C1 segment of cervical spinal cord (tissue), 14 donors: ENCODE measurements around the gene ALDH18A1.
"Not testable (repeated sequence)": the region's sequence is repeated elsewhere in the genome, so short reads cannot be mapped to it uniquely, and the experiment has no call there.

Experiments used
- DNase-seq, 14 donors: peaks; one replicate each; lab custom pipeline; 2025; lab: John Stamatoyannopoulos, UW

The ALDH18A1 gene

DNA sequence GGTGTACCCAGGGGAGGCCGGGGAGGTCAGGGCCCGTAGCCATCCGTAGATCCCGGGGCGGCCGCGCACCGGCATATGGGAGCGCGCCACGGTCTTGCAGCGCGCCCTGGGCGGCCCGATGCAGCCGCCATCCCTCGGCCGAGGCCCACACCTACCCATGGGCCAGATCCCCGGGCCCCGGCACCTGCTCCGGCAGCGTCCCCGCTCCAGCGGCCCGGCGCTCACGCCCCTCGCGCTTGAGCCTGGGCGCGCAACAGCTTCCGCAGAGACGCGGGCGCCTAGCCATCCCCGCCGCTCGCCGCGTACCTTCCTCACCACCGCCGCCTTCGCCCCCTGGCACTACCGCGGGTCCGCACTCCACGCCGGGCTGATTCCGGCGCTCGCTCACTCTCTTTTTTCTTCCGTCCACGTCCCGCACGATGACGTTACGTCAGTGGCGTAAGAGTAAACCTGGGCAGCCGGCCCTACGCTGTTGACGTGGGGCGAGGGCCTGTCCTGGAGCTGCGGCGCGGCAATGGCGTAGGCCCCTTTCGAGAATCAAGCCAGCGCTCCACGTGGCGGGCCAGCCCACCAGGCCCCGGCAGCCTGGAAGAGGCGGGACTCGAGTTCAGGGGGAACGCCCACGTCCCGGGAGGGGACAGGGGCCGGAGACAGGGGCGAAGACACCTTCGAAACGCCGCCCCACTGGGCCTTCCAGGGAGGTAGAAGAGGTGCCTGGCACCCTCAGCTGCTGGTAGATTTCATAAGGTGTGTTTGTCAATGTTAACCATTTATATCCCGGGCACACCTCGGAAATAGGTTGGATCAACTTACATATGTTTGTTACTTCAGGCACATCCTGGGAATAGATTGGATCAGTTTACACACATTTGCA lies at the start of gene ALDH18A1:
TSS of gene ALDH18A1 (minus strand) at position 421 of the 874 bp plus-strand sequence. CDS start 3,334 bp downstream, outside the sequence.
- DNase-seq: peak; percentile 23 to 88 (median 78)

DNA sequence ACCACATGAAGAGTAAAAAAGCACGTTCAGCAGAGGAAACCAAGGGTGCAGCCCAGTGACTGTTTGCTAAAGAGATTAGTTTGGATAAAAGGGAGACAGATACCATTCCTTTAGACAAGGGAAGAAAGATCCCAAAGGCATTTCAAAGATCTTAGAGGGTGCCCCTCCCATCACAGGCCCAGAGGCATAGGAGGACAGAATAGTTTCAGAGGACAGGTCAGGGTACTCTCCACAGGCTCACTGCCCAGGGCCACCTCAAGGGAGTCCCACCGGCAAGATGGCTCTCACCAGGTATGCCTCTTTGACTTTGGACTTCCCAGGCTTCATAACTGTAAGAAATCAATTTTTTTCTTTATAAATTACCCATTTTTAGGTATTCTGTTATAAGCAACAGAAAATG lies 41.9 kb upstream of the ALDH18A1 start:
- DNase-seq: no peak

DNA sequence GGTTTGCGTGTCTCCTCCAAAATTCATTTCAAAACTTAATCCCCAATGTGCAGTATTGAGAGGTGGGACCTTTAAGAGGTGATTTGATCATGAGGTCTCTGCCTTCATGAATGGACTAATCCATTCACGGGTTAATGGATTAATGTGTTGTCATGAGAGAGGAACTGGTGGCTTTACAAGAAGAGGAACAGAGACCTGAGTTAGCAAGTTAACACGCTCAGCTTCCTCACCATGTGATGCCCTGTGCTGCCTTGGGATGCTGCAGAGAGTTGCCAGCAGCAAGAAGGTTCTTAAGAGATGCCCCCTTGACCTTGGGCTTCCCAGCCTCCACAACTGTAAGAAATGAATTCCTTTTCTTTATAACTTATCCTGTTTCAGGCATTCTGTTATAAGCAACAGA lies 40.9 kb upstream of the ALDH18A1 start:
- peak in 8 of 14 donors; percentile 2 to 40 (median 6) for DNase-seq

DNA sequence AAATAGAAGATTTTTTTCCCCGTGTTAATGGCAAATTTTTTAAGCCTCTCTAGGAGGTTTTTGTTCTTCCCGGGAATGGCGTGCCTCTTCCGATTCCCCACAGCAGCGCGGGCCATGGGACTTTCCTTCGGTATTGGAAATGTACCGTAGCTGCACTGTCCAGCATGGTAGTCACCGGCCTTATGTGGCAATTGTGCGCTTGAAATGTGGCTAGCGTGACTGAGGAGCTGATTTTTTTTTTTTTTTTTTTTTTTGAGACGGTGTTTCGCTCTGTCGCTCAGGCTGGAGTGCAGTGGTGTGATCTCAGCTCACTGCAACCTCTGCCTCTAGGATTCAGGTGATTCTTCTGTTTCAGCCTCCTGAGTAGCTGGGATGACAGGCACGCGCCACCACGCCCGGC lies 38.2 kb upstream of the ALDH18A1 start:
- no peak for DNase-seq

DNA sequence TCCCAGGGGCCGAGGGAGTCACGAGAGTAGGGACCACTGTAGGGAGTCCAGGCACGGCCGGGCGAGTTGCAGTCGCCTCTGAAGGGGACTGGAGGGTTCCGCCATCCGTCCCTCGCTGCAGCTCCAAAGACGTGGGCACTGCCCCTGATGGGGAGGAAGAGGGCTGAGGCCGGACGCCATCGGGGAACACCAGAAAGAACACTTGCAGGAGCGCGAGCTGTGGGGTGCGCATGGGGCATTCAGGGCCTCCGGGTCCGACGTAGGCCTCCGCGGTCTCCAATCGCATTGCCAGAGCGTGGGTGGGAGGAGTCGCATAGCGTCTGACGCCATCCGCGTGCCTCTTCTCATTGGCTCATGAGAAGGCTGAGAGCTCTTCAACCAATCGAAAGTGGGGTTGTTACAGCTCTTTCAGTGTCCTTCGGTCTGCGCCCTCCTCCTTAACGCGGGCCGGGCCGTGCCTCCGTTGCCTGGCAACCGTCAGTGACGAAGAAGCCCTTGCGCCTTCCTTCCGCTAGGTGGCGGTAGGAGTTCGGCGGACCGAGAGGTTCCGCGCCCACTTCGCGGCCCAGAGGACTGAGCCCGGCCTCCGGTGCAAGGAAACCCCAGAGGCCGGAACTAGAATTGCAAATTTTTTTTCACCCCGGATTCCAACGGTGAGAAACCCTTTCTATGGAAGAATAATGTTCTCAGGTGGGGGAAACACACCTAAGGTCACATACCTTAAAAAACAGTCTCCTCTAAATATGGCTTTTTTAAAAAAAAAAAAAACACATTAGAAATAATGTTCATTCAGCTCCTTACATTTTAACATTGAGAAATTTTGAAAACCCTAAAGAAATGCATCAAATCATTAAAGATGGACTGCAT lies 37.4 kb upstream of the ALDH18A1 start, which contains the start of gene TCTN3:
TSS of gene TCTN3 (minus strand) at position 260 of the 867 bp plus-strand sequence. CDS start at position 232, 28 bp downstream.
- peak; percentile 53 to 99 (median 94) for DNase-seq

DNA sequence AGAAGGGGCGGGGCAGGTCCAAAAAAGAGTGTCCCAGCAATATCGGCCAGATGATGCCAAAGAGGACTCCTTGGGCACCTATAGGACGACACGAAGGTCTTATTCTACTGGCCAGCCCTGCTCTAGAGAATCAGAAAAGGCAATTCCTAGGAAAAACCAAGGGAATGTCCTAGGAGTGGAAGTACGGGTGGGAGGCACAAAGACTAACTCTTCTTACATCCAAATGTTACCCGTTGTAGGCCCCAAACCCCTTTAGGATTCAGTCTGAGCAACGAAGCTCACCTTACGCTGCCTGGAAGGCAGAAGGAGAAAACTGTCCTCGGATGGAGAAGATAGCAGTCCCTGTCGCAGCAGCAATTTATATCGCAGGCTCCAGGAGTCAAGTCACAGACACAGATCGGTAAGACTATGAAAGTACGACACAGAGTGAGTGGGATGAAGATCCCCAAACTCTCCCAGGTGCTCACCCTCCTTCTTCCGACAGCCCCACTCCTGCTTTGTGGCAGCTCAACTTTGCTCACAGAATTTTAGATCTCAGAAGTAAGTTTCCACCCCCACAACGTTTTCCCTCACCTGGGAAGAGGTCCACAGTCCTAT lies 36.7 kb upstream of the ALDH18A1 start:
- DNase-seq: peak in 1 of 14 donors; percentile 30

DNA sequence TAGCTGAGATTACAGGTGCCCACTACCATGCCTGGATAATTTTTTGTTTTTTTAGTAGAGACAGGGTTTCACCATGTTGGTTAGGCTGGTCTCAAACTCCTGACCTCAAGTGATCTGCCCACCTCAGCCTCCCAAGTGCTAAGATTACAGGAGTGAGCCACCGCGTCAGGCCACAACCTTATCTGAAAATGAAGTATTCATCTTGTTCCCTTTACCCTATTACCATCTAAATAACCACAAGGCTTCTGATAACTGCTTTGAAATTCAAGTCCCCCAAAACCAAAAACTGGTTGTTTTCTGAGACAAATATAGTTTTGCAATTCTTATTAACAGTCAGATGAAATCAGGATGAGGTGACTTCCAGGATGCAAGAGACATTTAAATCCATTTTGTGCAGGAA lies 34.8 kb upstream of the ALDH18A1 start:
- DNase-seq: no peak

DNA sequence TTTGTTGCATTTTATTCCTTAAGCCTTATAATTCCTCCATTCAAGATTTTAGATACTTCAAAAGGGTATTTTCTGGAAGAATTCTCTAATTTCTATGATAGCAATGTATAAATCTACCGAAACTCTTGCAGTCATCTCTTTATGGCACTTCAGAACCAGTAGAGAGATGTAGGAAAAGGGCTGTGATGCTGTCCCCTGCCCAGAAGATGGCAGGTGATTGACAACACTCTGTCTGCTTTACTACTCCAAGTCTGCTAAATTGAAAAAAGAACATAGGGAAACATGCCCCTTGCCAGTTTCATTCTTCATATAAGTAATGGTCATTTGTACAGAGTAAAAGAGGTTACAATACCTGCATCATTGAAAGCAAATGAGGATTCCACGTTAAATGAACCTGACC lies 32.1 kb upstream of the ALDH18A1 start:
- no peak for DNase-seq

DNA sequence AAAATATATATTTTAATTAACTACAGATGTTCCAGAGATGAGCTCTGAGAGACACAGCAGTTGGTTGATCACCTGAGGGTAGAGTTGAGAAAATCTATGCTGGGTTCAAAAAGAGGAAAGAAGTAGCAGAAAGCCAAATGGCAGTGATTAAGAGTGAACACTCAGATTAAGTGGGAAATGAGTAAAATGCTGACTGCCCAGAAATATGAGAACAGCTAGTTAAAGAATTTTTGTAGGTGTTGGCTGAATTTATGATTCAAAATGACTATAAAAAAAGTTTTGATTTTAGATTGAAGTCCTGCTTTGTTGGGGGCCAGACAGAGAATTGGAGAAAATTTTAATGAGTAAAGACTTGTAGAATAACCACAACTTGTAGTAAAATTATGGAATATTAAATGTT lies 27.5 kb upstream of the ALDH18A1 start:
- DNase-seq: no peak

DNA sequence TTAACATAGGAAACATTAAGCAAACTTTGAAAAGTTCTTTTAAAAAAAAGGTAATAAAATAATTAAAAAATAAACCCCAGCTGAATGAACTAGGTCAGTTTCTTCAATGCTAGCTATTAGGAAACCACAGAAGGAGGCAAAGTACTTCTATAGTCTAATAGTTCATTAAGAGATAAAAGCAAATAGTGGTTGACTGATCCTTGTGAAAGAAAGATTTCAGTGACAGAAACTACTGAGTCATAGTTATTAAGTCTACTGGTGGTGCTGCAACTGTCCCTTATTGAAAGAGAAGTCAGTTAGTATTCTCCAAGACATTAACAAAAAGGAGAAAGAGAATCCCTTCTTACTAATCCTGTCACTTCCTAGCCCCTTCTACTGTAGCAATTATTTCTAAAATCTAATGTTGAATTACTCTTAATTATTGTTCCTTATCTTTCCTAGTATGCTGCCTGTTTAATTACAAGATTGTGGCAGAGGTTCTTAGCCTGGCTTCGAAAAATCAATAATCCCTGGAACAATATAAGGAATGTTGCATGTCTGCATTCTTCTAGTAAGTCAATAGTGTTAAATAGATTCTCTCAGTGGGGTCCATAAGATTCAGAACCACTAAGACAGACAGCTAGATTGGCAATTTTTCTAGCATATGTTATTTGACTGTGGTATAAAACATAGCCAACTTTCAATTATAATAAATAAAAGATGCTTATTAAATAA lies 19.0 kb upstream of the ALDH18A1 start:
- no peak for DNase-seq

DNA sequence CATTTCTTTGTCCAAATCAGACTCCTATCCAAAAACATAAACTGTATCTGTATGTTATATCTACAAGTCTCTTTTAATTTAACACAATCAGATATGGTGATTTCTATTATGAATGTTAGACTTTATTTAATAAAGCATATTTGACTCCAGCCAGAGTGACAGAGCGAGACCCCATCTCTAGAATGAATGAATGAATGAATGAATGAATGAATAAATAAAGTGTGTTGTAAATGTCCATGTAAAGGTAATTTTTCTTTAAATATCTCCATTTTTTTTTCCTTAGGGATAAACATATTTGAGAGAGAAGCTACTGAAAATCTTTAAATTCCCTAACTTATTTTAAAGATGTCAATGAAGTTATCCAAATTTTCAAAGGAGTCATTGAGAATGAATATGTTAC lies 18.1 kb upstream of the ALDH18A1 start:
- DNase-seq: no peak

DNA sequence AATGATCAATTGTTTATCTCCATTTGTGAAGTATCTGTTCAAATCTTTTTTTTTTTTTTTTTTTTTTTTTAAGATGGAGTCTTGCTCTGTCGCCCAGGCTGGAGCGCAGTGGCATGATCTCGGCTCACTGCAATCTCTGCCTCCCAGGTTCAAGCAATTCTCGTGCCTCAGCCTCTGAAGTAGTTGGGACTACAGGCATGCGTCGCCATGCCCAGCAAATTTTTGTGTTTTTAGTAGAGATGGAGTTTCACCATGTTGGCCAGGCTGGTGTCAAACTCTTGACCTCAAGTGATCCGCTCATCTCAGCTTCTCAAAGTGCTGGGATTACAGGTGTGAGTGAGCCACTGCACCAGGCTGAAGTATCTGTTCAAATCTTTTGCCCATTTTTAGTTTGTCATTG lies 16.1 kb upstream of the ALDH18A1 start:
- not testable (repeated sequence) for DNase-seq

DNA sequence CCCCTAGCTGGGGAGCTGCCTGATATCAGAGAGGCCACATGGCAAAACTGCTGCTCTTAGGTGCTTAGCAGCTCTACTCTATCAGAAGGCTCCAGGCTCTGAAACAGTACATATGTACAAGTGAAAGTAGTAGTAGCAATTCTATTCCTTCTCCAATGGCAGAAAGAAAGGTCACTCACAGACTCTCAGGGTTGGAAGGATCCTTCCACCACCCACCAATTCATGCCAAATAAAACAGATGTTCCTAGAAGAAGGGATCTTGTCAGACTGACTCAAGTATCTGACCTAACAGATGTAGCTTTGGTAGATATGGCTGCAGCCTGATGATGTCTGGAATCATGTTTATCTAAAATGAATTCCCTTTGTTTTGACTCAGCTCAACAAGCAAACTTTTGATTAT lies 8.0 kb upstream of the ALDH18A1 start:
- DNase-seq: no peak

DNA sequence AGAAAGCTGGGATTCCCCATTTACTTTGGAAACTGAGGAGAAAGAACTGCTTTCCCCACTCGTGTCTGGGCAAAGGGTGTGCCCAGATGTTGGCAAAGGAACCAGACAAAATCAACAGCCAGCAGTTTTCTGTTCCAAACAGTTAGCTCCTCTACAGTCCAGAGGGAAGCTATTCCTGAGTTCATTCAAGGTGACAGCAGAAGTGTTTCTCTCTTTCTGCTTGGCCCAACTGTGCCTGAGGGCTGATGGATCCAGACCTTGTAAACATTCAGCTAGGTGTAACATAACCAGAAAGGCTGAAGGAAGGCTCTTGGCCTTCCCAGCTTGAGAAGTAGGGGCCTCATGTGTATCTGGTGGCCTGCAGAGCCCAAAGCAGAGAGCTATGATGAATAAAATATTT lies 7.0 kb upstream of the ALDH18A1 start:
- no peak for DNase-seq

DNA sequence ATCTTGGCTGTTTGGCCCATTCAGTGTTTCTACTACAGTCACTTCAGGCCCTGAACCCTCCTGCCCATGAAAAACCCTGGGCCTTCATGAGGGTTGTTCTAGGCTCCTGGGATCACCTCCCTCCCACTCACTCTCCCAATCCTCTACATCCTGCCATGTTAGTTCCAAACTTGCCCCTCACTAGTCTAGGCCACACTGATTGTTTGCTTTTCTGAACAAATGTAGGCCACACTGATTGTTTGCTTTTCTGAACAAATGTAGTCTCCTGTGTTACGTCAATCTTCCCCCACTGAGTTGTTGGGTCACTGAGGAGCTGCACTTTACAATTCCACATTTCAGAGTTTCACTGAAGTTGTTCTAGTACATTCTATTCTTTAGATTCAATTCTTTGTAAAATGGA lies 5.3 kb upstream of the ALDH18A1 start:
- DNase-seq: no peak

DNA sequence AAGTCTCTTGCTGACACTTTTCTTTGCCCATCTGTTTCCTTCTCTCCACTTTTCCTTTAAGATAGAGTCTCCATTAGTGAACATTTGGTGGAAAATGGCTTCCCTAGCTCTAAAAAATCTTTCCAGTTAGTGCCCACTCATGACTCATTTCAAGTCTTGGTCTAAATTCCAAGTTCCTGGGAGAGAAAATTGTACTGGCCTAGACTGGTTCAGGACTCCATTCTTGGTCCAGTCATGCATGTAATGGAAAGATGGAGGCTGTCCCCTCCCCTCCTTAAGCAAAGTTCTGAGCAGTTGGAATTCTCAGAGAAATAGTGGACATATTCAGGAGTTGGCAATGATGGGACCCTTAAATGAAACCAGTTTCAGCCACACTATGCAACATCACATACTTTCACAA lies 3.8 kb upstream of the ALDH18A1 start:
- no peak for DNase-seq

DNA sequence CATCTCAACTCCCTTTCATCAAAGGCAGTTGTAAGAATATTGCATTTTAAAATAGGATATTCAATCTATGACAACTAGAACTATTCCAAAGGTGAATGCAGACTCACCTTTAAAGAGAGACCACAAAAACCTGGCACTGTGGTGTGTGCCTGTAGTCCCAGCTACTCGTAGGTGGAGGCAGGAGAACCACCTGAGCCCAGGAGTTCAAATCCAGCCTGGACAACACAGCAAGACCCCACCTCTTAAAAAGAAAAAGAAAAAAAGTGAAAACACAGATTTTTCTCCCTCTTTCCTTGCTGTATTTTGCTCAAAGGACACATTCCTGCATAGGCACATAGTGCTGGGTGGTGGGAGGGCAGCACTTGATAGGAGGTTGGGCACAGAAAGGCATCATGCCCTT lies 739 bp upstream of the ALDH18A1 start:
- no peak for DNase-seq

DNA sequence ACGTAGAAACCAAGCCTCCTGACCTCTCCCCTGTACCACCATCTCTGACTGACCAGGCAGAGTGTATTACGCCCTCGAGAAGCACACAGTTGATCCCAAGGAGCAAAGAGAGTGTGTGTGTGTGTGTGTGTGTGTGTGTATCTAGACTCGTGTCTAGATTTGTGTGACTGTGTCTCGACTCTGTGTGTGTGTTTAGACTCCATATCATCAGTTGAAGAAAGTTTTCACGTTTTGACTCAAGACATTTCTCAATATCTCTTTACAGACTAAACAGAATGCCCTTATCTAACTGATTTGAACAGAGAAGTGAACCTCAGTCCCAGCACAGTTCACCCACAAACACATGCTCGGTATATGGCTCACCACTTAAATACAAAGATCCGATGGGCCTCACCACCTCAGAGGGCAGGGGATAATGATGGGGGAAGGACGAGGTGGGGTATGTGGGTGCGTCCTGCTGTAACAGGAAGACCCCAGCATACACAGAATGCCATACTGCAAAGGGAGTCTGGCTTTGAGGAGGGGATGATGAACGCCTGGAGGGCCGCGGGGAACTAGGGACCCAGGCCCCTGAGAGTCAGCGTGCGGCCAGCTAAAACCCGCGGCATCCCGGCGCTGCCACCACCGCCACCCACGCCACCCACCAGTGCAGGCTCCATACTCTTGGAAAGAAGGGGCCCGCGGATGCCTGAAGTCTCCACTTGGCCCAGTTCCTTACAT lies 780 bp downstream of the ALDH18A1 start:
- DNase-seq: peak in 3 of 14 donors; percentile 5 to 14 (median 5)

DNA sequence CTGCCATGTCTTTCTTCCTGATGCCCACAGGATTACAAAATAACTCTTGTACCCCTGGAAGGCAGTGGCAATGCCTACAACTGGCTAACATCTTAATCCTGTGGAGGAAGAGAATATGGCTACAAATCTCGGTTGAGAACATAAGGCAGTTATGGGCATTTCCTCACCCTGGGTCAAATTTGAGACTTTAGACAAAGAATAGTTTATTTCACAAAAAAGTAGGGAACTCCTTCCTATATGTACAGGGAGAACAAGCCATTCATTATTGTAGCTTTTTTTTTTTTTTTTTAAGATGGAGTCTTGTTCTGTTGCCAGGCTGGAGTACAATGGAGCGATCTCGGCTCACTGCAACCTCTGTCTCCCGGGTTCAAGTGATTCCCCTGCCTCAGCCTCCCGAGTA lies 2.6 kb downstream of the ALDH18A1 start:
- no peak for DNase-seq

DNA sequence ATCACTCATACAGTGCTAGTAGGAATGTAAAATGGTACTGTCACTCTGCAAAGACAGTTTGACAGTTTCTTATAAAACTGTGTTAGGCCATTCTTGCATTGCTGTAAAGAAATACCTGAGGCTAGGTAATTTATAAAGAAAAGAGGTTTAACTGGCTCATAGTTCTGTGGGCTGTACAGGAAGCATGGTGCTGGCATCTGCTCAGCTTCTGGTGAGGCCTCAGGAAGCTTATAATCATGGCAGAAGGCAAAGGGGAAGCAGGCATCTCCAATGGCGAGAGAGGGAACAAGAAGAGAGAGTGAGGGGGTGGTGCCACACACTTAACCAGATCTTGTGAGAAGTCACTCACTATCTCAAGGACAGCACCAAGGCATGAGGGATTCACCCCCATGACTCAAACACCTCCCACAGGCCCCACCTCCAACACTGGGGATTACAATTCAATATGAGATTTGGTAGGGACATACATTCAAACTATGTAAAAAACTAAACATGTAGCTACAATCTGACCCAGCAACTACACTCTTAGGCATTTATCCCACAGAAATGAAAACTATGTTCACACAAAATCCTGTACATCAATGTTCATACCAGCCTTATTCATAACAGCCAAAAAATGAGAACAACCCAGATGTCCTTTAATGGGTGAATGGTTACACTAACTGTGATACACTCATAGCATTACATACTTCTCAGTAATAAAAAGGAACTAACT lies 5.0 kb downstream of the ALDH18A1 start:
- DNase-seq: no peak
